HEK293T (cell line): ENCODE data around the gene OLA1.
A peak's percentile ranks its signal among the peaks of the same experiment; 100 is the strongest.

ENCODE experiments used
- ARNT ChIP-seq: fragments of 450-650 bp; IDR thresholded peaks from 2 replicates; pipeline ENCODE4 v1.6.1; 2017; ENCODE audit warnings: mild to moderate bottlenecking
- BHLHE40 ChIP-seq: fragments of 450-650 bp; IDR thresholded peaks from 2 replicates; pipeline ENCODE4 v1.6.1; 2016; ENCODE audit warnings: mild to moderate bottlenecking, moderate library complexity, borderline replicate concordance
- CTBP1 ChIP-seq: fragments of 450-650 bp; IDR thresholded peaks from 2 replicates; pipeline ENCODE4 v1.6.1; 2016; ENCODE audit warnings: borderline replicate concordance
- ELF4 ChIP-seq: fragments of 450-650 bp; IDR thresholded peaks from 2 replicates; pipeline ENCODE4 v1.6.1; 2017; ENCODE audit warnings: antibody characterized with exemption
- FOXA1 ChIP-seq: fragments of 450-650 bp; IDR thresholded peaks from 2 replicates; pipeline ENCODE4 v1.6.1; 2016; ENCODE audit warnings: mild to moderate bottlenecking
- FOXM1 ChIP-seq: fragments of 450-650 bp; IDR thresholded peaks from 2 replicates; pipeline ENCODE4 v1.6.1; 2017; ENCODE audit warnings: mild to moderate bottlenecking, borderline replicate concordance
- HDGF ChIP-seq: fragments of 450-650 bp; IDR thresholded peaks from 2 replicates; pipeline ENCODE4 v1.6.1; 2017; ENCODE audit warnings: antibody characterized with exemption, borderline replicate concordance
- L3MBTL2 ChIP-seq: fragments of 450-650 bp; conservative IDR thresholded peaks from 2 replicates; pipeline ENCODE4 v1.6.1; 2016; ENCODE audit warnings: mild to moderate bottlenecking
- SP1 ChIP-seq: fragments of 450-650 bp; IDR thresholded peaks from 2 replicates; pipeline ENCODE4 v1.6.1; 2017
- SUZ12 ChIP-seq: fragments of 450-650 bp; IDR thresholded peaks from 2 replicates; pipeline ENCODE4 v1.6.1; 2016; ENCODE audit warnings: mild to moderate bottlenecking
- TF ChIP-seq, protein P1 (sequence below): fragments of 450-650 bp; IDR thresholded peaks from 2 replicates; pipeline ENCODE4 v1.6.1; 2016

DNA sequence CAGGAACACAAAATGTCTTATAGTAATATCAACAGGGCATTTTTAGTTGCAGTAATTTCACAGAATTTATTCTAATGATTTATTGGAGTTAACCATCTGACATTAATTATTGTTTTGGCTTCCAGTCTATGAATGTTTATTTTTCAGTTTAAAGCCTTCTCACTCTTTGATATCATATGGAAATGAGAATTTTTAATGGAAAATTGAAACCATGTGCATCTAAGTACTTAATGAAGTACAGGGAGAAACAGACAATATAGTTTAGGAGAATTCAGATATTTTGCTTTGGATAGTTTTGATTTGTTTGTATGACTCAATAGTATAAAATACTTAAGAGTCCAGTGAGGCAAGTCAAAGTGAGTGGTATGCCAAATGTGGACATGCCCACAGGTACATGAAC lies 126.1 kb downstream of the OLA1 start:
- TF ChIP-seq, protein P1, sequence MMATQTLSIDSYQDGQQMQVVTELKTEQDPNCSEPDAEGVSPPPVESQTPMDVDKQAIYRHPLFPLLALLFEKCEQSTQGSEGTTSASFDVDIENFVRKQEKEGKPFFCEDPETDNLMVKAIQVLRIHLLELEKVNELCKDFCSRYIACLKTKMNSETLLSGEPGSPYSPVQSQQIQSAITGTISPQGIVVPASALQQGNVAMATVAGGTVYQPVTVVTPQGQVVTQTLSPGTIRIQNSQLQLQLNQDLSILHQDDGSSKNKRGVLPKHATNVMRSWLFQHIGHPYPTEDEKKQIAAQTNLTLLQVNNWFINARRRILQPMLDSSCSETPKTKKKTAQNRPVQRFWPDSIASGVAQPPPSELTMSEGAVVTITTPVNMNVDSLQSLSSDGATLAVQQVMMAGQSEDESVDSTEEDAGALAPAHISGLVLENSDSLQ = peak; percentile 46; the same call in 1 of the 2 replicates
- TF ChIP-seq FOXA1 (no peak), SP1 (no peak), ARNT (no peak), BHLHE40 (no peak), FOXM1 (no peak), L3MBTL2 (no peak), ELF4 (no peak), CTBP1 (no peak), SUZ12 (no peak), HDGF (no peak)
